HCT116 (cell line): Measurements from ENCODE around the gene FAM117A. TPM values are rescaled to one million over a fixed set of nuclear protein-coding genes. Genes with fewer than 3 reads are reported as not detected.
"Not testable (repeated sequence)": the region's sequence is repeated elsewhere in the genome, so short reads cannot be mapped to it uniquely, and the experiment has no call there.

Experiments used
- ATAC-seq: fragments of 200-7000 bp; cut with Tn5 transposase; 2 replicates; pipeline ENCODE4 v1.9.1; 2020; ENCODE audit warnings: mild to moderate bottlenecking, moderate library complexity
- BruUV-seq: library from RNA; stranded (reverse); fragments of 400-500 nt; replicated peaks from 2 replicates; lab custom pipeline; 2021; lab: Mats Ljungman, UMichigan
- CTCF ChIA-PET: fragments of 300-600 bp; sonication (Branson Sonifier 250); formaldehyde crosslinking; loops from one replicate; lab custom pipeline; 2021; ENCODE audit warnings: antibody characterized with exemption; lab: Charles Lee
- POLR2A ChIA-PET: fragments of 300-600, 350-600 bp; sonication (Branson Sonifier 250); formaldehyde crosslinking; loops from one replicate; lab custom pipeline; 2021; ENCODE audit warnings: antibody characterized with exemption; lab: Charles Lee
- RAD21 ChIA-PET, 2 experiments: fragments of 300-600 bp; sonication (Branson Sonifier 250); formaldehyde crosslinking; loops; one replicate each; lab custom pipeline; 2023; ENCODE audit warnings: low total read pairs in 2 of 2; ENCODE audit not compliant: uncharacterized antibody in 2 of 2, unreplicated experiment in 2 of 2, low non-redundant PET in 1 of 2; lab: Charles Lee
- DNase-seq: peaks from one replicate; pipeline ENCODE4 v3.0.0-alpha.2; 2010; ENCODE audit warnings: low read depth, low spot score
- H2AFZ ChIP-seq: fragments of 200-600 bp; shearing (Covaris generic), sonication (generic); 2 replicates; pipeline ENCODE4 v1.6.1; 2017; ENCODE audit warnings: low read depth, mixed run types, mixed read lengths, antibody characterized with exemption, low read length; ENCODE audit not compliant: poor library complexity, severe bottlenecking
- H3K27ac ChIP-seq: 2 replicates; pipeline ENCODE4 v1.5.1; 2012; ENCODE audit warnings: low read depth, low read length
- H3K27me3 ChIP-seq: fragments of 200-600 bp; sonication (generic); 2 replicates; pipeline ENCODE4 v1.6.1; 2016; ENCODE audit warnings: mixed run types, low read length, mixed read lengths; ENCODE audit not compliant: insufficient read depth
- H3K36me3 ChIP-seq, 2 experiments: fragments of 200-500 bp in 1 of 2; fragments of 200-600 bp in 1 of 2; sonication (Bioruptor generic) in 1 of 2; sonication (generic) in 1 of 2; 2 replicates each; pipeline versions ENCODE4 v1.5.1 to v1.6.1; 2014 to 2016; ENCODE audit warnings: low read length in 2 of 2, inconsistent platforms in 1 of 2, mixed read lengths in 1 of 2, mixed run types in 1 of 2; ENCODE audit not compliant: insufficient read depth in 2 of 2, control insufficient read depth in 1 of 2
- H3K4me1 ChIP-seq, 2 experiments: fragments of 200-600 bp in 1 of 2; sonication (generic) in 1 of 2; 2 replicates each; pipeline versions ENCODE4 v1.5.1 to v1.6.1; 2012 to 2017; ENCODE audit warnings: low read length in 2 of 2, inconsistent platforms in 1 of 2, mild to moderate bottlenecking in 1 of 2, mixed read lengths in 1 of 2, mixed run types in 1 of 2, moderate library complexity in 1 of 2; ENCODE audit not compliant: insufficient read depth in 2 of 2, control insufficient read depth in 1 of 2
- H3K4me2 ChIP-seq: fragments of 200-600 bp; sonication (generic); 2 replicates; pipeline ENCODE4 v1.6.1; 2017; ENCODE audit warnings: mixed run types, low read length, mixed read lengths
- H3K4me3 ChIP-seq, 2 experiments: fragments of 200-600 bp in 1 of 2; sonication (generic) in 1 of 2; replicated peaks in 1 of 2; 2 replicates each; pipeline ENCODE4 v1.5.1; 2011 to 2016; ENCODE audit warnings: low read length in 2 of 2, control low read depth in 1 of 2, low read depth in 1 of 2, mild to moderate bottlenecking in 1 of 2, mixed read lengths in 1 of 2, mixed run types in 1 of 2
- H3K79me2 ChIP-seq: fragments of 200-600 bp; sonication (generic); 2 replicates; pipeline ENCODE4 v1.6.1; 2017; ENCODE audit warnings: mild to moderate bottlenecking, mixed run types, low read length, moderate library complexity, mixed read lengths; ENCODE audit not compliant: insufficient read depth
- H3K9ac ChIP-seq: fragments of 200-600 bp; sonication (generic); 2 replicates; pipeline ENCODE4 v1.6.1; 2016; ENCODE audit warnings: low read length, mixed read lengths
- H3K9me2 ChIP-seq: fragments of 200-600 bp; sonication (generic), shearing (Covaris generic); 2 replicates; pipeline ENCODE4 v1.6.1; 2017; ENCODE audit warnings: mixed run types, mild to moderate bottlenecking, moderate library complexity; ENCODE audit not compliant: insufficient read depth
- H3K9me3 ChIP-seq, 2 experiments: fragments of 200-500 bp in 1 of 2; fragments of 200-600 bp in 1 of 2; sonication (Bioruptor generic) in 1 of 2; sonication (generic) in 1 of 2; 2 replicates each; pipeline ENCODE4 v1.6.1; 2014 to 2017; ENCODE audit warnings: low read length in 2 of 2, mixed read lengths in 2 of 2, inconsistent platforms in 1 of 2, low read depth in 1 of 2, mild to moderate bottlenecking in 1 of 2, mixed run types in 1 of 2, moderate library complexity in 1 of 2; ENCODE audit not compliant: control insufficient read depth in 1 of 2, insufficient read depth in 1 of 2
- H4K20me1 ChIP-seq: fragments of 200-600 bp; sonication (generic), shearing (Covaris generic); 2 replicates; pipeline ENCODE4 v1.6.1; 2017; ENCODE audit warnings: mixed run types, mild to moderate bottlenecking, moderate library complexity; ENCODE audit not compliant: insufficient read depth
- CBX3 ChIP-seq: IDR thresholded peaks from 2 replicates; pipeline ENCODE4 v1.6.1; 2012; ENCODE audit warnings: low read depth
- EGR1 ChIP-seq: IDR thresholded peaks from 2 replicates; pipeline ENCODE4 v1.6.1; 2012; ENCODE audit warnings: low read depth
- ELF1 ChIP-seq: IDR thresholded peaks from 2 replicates; pipeline ENCODE4 v1.6.1; 2012; ENCODE audit warnings: low read depth, borderline replicate concordance
- EZH2 ChIP-seq: fragments of 200-600 bp; sonication (generic); IDR thresholded peaks from 2 replicates; pipeline ENCODE4 v1.6.1; 2017; ENCODE audit warnings: antibody characterized with exemption, mixed run types
- EZH2phosphoT487 ChIP-seq: fragments of 200-600 bp; IDR thresholded peaks from 2 replicates; pipeline ENCODE4 v1.6.1; 2018; ENCODE audit warnings: antibody characterized with exemption, borderline replicate concordance
- MAX ChIP-seq: IDR thresholded peaks from 2 replicates; pipeline ENCODE4 v1.6.1; 2012
- SP1 ChIP-seq: IDR thresholded peaks from 2 replicates; pipeline ENCODE4 v1.6.1; 2012; ENCODE audit warnings: low read depth
- SRF ChIP-seq: IDR thresholded peaks from 2 replicates; pipeline ENCODE4 v1.6.1; 2012; ENCODE audit warnings: low read depth
- TCF7L2 ChIP-seq: IDR thresholded peaks from 2 replicates; pipeline ENCODE4 v1.7.0; 2011; ENCODE audit warnings: borderline replicate concordance, inconsistent platforms; ENCODE audit not compliant: insufficient read depth, insufficient read length; ENCODE audit errors: extremely low read depth
- intact Hi-C: fragments of 100-400 bp; cut with micrococcal nuclease; formaldehyde crosslinking; loops from 2 replicates; pipeline ENCODE4 v1.10.0; 2022
- total RNA-seq: library from RNA; stranded (reverse); gene quantifications from one replicate; pipeline ENCODE4 v1.2.1, GENCODE V29; 2021; ENCODE audit not compliant: unreplicated experiment

FAM117A gene
- total RNA-seq, 1 experiment from 2014 or later: 12.8 TPM

GRCh38 chr17:49725452-49726130, 38.3 kb downstream of the FAM117A start:
- Histone ChIP-seq H3K36me3 (no peaks in the 10 kb centered on the region), H3K4me2 (no peak overlapping the region), H3K27ac (no peak overlapping the region), H3K27me3 (no peaks in the 10 kb centered on the region), H3K4me1 (no peaks in the 10 kb centered on the region), H4K20me1 (no peaks in the 10 kb centered on the region), H2AFZ (no peak overlapping the region), H3K4me3 (no peak overlapping the region), H3K9ac (no peak overlapping the region), H3K79me2 (no peaks in the 10 kb centered on the region), H3K9me3 (no peaks in the 10 kb centered on the region), H3K9me2 (no peaks in the 10 kb centered on the region)
- ChIA-PET CTCF (no interaction called here), RAD21 (no interaction called here), POLR2A (no interaction called here)
- intact Hi-C loops: no loop called here
- DNase-seq: no peak
- BruUV-seq: no TSS peak
- ATAC-seq: no peak
- TF ChIP-seq CBX3: no peak
- TF ChIP-seq MAX: no peak
- no peak for TF ChIP-seq EZH2
- TF ChIP-seq EGR1: no peak
- no peak for TF ChIP-seq SP1
- no peak for TF ChIP-seq SRF
- no peak for TF ChIP-seq EZH2phosphoT487
- TF ChIP-seq TCF7L2: no peak
- no peak for TF ChIP-seq ELF1

- RAD21 ChIA-PET, H3K27ac ChIP-seq, H3K9me2 ChIP-seq, H3K36me3 ChIP-seq, H3K4me2 ChIP-seq, H4K20me1 ChIP-seq, H3K79me2 ChIP-seq, H3K4me1 ChIP-seq, H3K9me3 ChIP-seq, BruUV-seq, DNase-seq, ATAC-seq, POLR2A ChIA-PET, CTCF ChIA-PET, H3K4me3 ChIP-seq, intact Hi-C loops, H3K27me3 ChIP-seq, H2AFZ ChIP-seq, H3K9ac ChIP-seq: not testable (repeated sequence)
Observed at GRCh38 chr17:49724552-49724951, 39.4 kb downstream of the FAM117A start.
